ENCODE results near the gene PRSS16.
"Not testable (repeated sequence)": the region's sequence is repeated elsewhere in the genome, so short reads cannot be mapped to it uniquely, and the experiment has no call there.

PRSS16 gene

DNA sequence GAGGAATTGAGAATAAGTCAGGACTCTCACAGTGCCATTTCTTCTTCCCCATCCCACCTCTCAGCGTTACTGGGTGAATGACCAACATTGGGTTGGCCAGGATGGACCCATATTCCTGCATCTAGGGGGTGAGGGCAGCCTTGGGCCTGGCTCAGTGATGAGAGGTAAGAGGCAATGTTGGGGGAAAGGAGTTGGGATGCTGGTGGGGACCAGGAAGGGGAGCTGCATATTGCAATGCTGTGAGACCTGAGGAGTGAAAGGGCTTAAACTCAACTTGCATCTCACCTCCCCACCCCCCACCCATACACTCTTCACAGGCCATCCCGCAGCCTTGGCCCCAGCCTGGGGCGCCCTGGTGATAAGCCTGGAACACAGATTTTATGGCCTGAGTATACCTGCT, 1.3 kb downstream of the PRSS16 start:
- no peak for DNase-seq

DNA sequence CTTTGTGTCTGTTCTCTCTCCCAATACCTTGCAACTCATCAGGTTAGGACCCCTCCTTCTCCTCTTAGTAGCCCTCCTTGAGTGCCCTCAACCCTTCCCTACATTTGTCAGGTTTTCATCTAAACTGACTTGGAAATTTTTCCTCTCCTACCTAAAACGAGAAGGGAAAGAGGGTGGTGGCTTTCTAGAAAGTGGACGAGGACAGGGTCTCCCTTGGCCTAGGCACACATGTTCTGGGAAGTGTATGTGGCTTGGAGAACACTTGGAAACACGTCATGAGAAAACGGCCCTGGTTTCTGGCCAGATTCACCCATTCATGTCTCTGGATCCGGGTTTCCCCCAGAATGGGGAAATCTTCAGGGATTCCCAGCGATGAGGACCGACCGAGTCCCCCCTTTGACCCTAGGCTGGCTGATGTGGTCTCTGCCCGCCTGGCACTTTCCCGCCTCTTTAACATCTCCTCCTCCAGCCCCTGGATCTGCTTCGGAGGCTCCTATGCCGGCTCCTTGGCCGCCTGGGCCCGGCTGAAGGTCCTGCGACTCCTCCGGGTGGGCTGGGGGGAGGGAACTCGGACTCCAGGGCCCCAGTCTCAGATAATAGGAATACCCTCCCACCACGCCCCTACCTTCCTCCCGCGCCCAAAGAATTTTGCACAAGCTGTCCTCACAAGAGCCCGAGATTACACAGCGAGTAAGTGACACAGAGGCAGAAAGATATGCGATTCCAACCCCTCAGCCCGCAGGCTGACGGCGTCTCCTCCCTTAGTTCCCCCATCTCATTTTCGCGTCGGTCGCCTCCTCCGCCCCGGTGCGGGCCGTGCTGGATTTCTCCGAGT, 3.0 kb downstream of the PRSS16 start:
- no peak for DNase-seq

DNA sequence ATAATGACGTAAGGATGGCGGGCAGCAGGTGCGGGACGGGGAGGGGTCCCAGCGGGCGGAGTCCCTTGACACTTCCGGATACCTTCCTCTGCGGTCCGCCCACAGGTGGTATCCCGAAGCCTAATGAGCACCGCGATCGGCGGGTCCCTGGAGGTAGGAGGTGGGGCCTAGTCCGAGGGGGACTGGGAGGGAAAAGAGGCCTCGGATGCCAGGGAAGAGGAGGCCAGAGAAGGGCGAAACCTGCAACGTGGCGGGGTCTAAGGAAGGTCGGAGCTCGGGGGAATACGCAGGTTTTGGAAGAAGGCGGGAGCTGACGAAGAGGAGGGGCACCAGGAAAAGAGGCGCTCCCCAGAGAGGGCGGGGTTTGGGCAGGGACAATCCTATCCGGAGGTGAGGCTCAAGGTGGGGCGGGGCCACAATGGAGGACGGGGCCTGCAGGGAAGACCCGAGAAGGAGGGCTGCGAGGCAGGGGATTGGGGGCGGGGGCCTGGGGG, 3.7 kb downstream of the PRSS16 start:
- DNase-seq, result peak; percentile 69

DNA sequence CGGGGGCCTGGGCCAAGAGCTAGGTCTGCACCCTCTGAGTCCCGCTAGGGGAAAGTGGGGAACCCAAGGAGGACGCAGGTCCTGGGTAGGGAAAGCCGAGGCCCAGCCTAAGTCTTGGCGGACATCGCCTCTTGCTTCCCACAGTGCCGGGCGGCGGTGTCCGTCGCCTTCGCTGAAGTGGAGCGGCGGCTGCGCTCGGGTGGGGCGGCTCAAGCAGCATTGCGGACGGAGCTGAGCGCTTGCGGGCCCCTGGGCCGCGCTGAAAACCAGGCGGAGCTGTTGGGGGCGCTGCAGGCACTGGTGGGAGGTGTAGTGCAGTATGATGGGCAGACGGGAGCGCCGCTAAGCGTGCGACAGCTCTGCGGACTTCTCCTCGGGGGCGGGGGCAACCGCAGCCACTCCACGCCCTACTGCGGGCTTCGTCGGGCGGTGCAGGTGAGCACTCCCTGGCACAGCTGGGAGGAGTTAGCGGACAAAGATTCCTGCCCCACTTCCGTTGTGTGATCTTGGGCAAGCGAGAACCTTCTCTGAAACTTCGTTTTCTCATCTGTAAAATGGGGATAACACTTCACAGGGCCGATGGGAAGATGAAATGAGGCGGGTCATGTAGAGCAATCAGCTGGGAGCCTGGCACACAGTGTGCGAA, 4.2 kb downstream of the PRSS16 start:
- DNase-seq, result peak; percentile 70

DNA sequence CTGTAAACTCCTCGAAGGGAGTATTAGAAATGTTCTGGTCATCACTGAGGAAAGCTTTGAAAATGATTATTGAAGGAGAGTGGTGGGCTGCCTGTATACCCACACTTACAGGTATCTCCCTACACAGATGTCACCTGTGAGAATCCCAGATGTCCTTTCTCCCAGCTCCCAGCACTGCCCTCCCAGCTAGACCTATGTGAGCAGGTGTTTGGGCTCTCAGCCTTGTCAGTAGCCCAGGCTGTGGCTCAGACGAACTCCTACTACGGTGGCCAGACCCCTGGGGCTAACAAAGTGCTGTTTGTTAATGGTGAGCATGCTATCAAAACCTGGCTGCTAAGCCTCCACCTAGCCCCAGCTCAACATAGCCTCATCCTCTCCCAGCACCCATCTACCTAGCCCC, 7.1 kb downstream of the PRSS16 start:
- no peak for DNase-seq

DNA sequence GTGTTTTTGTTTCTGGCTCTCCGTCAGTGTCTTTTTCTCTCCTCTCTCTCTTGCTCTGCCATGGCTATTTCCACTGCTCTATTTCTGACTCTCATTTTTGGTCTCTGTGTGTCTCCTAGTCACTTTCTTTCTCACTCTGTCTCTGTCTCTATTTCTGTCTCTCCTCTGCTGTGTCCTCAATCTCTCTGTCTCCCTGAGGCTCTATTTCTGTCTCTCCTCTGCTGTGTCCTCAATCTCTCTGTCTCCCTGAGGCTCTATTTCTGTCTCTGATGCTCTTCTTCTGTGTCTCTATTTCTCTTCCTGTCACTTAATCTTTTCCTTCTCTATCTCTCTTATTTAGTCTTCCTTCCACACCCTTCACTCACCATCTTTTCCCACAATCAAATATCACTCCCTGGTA, 8.4 kb downstream of the PRSS16 start:
- no peak for DNase-seq

DNA sequence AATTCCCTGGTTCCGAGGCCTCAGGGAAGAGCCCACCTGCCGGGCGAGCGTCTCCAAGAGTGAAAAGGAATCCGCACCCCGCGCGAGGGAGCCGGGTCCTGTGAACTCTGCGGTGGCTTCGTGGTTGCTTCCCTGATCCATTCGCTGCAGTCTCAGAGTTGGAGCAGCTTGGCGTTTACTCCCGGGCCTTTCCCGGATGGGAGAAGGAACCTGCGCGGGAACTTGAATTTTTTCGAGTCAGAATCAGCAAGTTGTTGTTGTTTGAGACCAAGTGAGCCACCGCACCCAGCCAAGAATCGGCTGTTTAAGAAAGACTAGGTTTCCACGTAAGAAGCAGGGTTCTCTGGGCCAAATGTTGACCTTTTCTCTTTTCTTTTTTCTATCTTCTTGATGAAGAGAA, 12.9 kb downstream of the PRSS16 start:
- DNase-seq, result no peak

DNA sequence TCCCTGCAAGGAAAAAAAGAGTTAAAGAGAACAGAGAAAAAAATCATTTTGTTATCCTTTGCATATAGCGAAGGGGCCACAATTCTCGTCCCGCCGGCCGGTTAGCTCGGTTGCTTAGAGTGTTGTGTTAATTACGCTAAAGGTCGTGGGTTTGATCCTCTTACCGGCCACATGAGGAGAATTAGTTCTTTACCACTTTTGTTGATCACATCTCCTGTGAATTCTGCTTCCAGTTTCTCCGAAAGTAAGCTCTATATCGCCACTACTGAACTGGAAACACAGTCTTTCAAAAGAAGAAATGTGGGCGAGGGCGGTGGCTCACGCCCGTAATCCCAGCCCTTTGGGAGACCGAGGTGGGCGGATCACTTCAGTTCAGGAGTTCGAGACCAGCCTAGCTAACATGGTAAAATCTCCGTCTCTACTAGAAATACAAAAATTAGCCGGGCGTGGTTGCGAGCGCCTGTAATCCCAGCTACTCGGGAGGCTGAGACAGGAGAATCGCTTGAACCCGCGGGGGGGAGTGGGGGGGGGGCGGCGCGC, 13.4 kb downstream of the PRSS16 start:
- DNase-seq, result no peak

DNA sequence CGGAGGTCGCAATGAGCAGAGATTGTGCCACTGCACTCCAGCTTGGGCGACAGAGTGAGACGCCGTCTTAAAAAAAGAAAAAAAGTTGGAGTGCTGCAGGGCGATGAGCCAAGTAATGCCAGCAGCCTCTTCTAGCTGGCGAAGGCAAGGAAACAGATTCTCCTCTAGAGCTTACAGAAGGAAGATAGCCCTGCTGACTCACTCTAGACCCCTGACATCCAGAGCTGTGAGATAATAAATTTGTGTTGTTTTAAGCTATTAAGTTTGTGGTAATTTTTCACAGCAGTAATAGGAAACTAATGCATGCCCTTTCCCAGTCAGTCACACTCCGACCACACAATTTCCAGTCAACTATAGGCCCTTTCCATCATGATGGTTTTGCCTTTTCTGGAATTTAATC, 16.4 kb downstream of the PRSS16 start:
- no peak for DNase-seq

DNA sequence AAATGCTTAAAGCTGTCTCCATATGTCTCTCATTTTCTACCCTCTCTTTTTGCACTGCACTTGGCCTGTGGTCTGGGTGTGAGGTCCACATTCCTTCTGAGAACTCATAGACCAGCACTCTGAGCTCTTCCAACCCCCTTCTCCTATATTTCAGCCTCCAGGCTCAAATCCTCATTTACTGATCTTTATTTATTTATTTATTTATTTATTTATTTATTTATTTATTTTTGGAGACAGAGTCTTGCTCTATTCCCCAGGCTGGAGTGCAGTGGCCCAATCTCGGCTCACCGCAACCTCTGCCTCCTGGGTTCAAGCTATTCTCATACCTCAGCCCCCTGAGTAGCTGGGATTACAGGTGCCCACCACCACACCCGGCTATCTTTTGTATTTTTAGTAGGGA, 19.5 kb downstream of the PRSS16 start:
- DNase-seq, result not testable (repeated sequence)

DNA sequence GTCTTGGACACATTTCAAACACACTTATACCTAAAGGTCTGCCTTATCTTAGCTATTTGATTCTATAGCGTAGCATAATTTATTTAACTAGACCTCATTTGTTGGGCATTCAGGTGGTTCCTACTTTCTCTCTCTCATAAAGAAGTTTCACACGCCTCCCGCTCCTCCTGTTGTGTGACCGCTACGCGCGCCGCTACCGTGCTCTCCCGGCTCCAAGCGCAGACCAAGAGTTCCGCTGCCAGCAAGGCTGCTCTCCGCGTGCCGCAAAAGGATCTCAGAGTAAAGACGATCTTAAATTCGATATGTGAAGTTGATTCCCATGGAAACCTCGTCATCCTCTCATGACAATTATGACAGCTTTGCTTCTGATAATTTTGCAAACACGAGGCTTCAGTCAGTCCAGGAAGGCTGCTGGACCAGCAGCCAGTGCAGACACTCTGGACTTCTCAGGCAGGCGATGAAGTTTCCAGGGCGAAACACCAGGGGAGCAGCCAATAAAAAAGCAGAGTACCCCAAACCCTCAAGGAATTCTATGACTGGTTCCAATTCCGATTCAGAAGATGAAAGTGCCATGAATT, 20.4 kb downstream of the PRSS16 start:
- DNase-seq, result no peak

DNA sequence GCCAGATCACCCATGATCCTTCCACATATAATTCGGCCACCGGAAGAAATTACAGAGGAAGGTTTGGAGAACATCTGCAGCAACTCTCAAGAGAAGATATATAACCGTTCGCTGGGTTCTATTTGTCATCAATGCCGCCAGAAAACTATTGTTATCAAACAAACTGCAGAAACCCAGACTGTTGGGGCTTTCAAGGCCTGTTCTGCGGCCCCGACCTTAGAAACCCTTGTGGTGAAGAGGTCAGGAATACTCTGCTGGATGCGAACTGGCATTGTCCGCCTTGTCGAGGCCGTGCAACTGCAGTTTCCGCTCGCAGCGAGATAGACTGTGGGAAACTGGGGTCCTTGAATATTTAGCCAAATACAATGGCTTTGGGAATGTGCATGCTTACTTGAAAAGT, 21.3 kb downstream of the PRSS16 start:
- DNase-seq, result no peak

DNA sequence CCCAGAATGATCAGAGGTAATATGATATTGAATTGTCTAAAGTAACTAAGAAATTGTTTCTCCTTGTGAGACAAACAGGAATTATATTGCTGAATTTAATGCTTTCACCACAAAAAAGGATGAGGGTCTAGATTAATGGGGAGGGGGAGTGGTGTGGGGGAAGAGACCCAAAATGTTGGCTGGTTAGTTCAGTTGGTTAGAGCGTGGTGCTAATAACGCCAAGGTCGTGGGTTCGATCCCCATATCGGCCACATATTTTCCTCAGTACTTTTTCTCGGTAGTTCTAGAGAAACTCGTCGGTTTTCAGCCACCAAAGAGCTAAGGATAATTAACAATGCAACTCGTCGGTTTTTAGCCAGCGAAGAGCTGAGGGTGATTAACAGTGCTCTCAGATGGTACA, 26.3 kb downstream of the PRSS16 start:
- DNase-seq, result no peak

DNA sequence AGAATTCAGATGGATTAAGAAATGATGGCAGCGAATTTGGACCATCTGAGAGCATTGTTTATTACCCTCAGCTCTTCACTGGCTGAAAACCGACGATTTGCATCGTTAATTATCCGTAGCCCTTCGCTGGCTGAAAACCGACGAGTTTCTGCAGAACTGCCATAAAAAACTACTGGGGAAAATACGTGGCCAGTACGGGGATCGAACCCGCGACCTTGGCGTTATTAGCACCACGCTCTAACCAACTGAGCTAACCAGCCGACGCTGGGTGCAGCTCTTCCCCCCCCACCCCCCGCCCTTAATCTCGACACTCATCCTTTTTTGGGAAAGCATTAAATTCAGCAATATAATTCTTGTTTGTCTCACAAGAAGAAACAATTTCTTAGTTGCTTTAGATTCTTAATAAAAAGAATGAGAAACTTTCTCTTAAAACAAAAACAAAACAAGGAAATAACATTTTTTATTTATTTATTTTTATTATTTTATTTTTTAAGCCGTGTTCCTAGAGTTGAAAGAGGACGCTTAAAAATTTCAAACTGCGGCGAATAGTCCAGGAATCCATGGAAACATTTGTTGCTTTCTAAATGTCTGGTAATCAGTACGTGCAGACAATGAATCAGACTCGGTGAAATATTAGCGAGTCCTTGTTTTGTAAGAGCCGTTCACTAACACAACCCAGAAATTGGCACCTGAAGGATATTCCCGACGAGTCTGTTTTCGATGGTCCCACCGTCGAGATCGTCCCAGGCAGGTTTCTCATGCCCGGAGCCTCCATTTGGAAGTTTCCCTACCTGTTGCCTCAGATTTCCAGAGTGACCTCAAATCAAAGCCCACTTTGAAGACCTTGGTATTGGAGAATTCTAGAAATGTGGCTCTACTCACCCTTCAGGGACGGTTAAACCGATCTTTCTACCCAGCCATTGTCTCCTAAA, 27.8 kb downstream of the PRSS16 start:
- DNase-seq, result no peak

DNA sequence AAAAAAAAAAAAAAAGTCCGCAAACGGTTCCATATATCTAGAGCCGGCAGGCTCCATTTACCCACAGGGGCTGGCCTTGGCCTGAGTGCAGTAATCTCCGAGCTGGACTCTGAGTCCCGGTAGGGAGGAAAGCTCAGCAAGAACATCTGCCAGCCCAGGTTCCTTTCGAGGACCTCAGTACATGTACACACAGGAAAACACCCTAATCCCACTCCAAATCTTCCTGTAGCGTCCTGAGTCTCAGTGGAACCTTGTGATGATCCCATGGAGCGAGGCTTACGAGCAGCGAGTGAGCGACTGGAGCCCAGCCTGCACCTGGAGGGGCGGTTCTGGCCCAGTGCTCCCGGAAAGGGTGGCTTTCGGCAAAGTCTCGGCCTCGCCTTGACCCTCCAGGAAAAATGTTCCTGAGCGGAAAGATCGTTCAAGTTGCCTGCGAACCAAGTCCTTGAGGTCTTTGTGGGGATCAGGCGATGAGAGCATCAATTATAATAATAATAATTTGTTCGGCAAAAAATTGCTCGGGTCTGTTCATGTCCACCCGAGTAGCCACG, 32.1 kb downstream of the PRSS16 start:
- DNase-seq, result no peak

DNA sequence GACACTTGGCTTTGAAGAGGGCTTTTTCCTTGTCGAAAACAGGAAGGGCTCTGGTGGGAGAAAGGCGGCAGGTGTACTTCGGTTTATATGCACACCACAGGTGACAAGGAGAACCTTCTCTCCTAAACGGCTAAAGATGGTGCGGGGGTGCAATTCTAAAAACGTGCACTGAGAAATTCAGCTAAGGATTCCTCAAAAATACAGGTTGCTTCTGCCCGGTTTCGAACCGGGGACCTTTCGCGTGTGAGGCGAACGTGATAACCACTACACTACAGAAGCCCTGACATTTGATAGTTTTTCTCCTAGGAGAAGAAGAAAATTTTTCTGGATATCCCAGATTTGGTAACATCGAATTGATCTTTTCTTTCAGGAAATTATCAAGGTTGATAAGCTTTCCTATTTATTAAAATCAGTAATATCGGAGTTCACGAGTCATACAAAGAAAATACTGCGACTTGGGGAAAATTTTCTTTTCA, 32.6 kb downstream of the PRSS16 start:
- no peak for DNase-seq

DNA sequence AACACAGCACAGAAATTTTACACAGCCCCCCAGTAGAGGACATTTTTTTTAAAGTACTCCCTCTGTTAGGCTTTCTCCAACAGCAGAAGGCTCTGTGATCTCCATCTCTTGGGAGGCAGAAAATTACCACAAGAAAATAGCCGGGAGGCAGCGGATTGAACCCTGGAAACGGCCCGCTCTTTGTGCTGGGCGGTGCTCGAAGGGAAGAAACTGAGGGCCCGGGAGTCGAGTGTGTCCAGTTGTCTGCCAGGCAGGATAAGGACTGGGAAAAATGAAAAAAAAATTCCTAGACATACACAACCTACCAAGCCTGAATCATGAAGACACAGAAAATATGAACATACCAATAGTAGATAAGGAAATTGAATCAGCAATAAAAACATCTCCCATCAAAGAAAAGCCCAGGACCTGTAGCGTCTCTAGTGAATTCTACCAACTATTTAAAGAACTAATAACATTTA, 33.1 kb downstream of the PRSS16 start:
- no peak for DNase-seq

DNA sequence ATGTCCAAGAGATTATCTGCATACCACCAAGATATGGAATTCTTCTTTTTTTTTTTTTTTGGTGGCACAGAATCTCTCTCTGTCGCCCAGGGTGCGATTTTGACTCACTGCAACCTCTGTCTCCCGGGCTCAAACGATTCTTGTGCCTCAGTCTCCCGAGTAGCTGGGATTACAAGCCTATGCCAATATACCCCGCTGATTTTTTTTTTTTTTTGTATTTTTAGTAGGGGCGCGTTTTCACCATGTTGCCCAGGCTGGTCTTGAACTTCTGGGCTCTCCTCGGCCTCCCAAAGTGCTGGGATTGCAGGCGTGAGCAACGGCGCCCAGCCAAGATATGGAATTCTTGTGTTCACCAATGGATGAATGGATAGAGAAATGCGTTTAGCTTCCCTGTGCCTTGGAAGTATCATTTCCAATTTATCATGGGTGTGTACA, 33.6 kb downstream of the PRSS16 start:
- DNase-seq, result no peak

DNA sequence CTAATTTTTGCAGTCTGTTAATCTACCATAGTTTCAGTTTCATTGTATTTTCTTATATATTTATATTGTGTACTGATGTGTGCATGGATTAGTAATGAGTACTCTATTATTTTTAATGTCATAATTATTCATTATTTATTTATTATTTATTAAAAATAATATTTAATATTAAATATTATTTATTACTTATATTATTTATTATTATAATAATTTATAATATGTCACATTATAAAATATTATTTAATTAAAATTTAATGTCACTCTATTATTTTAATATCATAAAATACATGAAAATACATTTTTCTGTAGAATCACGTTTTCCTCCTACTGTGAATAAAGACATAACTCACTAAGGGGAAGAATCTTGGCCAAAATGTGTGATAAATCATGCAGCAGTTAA, 34.1 kb downstream of the PRSS16 start:
- no peak for DNase-seq

DNA sequence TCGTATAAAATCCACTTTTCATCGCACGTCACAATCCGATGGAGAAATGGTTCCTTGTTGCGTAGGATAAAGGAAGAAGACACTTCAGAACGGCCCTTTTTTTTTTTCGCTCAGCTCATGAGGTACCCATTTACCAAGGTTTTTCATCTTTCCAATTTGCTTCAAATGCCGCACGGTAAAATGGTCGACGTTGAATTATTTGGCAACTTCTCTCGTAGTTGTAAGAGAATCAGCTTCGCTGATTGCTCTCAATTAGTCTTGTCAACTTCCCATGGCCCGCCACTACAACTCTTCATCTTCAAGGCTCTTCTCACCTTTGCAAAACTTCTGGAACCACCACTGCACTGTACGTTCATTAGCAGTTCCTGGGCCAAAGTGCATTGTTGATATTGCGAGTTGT, 35.8 kb downstream of the PRSS16 start:
- DNase-seq, result no peak

DNA sequence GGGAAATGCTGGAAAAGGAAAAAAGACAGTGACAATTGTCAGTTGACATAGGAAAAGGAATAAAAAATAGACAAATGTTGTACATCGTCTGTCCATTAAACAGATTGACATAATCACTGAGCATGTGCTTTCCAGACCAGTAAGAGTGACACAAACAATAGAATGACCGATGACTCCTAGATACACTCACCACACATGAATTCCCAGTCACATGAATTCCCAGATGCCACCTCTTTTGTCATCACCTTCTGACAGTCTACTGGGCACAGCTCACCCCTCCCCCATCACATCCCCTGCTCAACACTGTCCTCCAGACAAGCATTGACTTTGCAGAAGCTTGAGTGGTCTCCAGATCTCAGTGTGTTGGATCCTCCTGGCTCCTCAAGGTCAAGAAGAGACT, 38.6 kb downstream of the PRSS16 start:
- DNase-seq, result no peak

DNA sequence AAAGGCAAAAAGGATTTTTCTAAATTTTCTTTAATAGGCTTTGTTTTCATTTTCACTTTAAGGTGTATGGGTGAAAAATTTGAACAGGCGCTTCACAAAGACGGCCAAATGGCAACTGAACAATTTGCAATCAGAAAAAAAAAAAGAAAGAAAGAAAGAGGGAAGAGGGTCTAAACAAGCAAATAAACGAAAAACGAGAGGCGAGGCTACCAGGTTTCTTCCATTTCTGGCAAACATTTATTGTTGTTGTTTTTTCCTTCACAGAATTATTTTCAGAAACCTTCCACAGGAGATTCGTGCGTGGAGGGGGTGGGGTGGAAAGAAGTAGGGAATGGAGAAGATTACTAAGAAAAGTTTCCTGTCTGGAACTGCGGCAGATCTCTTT, 40.2 kb downstream of the PRSS16 start:
- no peak for DNase-seq

All from activated T-cell treated with anti-CD3 and anti-CD28 coated beads, Interleukin-2, amount 50 U/mL, for 1 hour (primary cell).